Fibroblast of skin of right quadriceps (primary cell): ENCODE measurements around the gene SIGLECL1.

Experiments used
- DNase-seq: peaks from one replicate; pipeline ENCODE4 v3.0.0-alpha.2; 2013

SIGLECL1 gene

GRCh38 chr19:51253088-51253806, 2.4 kb downstream of the SIGLECL1 start:
- DNase-seq = no peak

- no peak for DNase-seq
Measured at GRCh38 chr19:51256155-51256625, 5.3 kb downstream of the SIGLECL1 start.

GRCh38 chr19:51257471-51257870, 6.6 kb downstream of the SIGLECL1 start:
- no peak for DNase-seq

GRCh38 chr19:51258165-51259160, 7.6 kb downstream of the SIGLECL1 start:
- DNase-seq = no peak

GRCh38 chr19:51259348-51260245, 8.7 kb downstream of the SIGLECL1 start:
- peak; percentile 4 for DNase-seq

- DNase-seq = no peak
Measured at GRCh38 chr19:51263808-51264207, 12.9 kb downstream of the SIGLECL1 start.

GRCh38 chr19:51271067-51271466, 20.2 kb downstream of the SIGLECL1 start:
- DNase-seq = no peak

- no peak for DNase-seq
Measured at GRCh38 chr19:51272183-51272810, 21.4 kb downstream of the SIGLECL1 start.

GRCh38 chr19:51274049-51274770, 23.3 kb downstream of the SIGLECL1 start:
- no peak for DNase-seq

- no peak for DNase-seq
Measured at GRCh38 chr19:51277112-51277511, 26.2 kb downstream of the SIGLECL1 start.

GRCh38 chr19:51282335-51282734, 31.5 kb downstream of the SIGLECL1 start:
- DNase-seq = no peak

- DNase-seq = no peak
Measured at GRCh38 chr19:51285682-51286081, 34.8 kb downstream of the SIGLECL1 start.

GRCh38 chr19:51289635-51290034, 38.8 kb downstream of the SIGLECL1 start:
- no peak for DNase-seq

- no peak for DNase-seq
Measured at GRCh38 chr19:51292971-51293370, 42.1 kb downstream of the SIGLECL1 start.

- DNase-seq = no peak
Measured at GRCh38 chr19:51293571-51294210, 42.8 kb downstream of the SIGLECL1 start.

GRCh38 chr19:51294211-51294976, 43.5 kb downstream of the SIGLECL1 start:
- no peak for DNase-seq

GRCh38 chr19:51294977-51295375, 44.1 kb downstream of the SIGLECL1 start:
- no peak for DNase-seq

GRCh38 chr19:51295382-51296126, 44.7 kb downstream of the SIGLECL1 start:
- no peak for DNase-seq

GRCh38 chr19:51296336-51297093, 45.6 kb downstream of the SIGLECL1 start:
- no peak for DNase-seq
